HG02798 (cell line): ENCODE measurements around the gene GRIK1.

Source experiments
- ATAC-seq: cut with Tn5 transposase; IDR thresholded peaks from one replicate; pipeline ENCODE4 v1.9.1; 2021; ENCODE audit warnings: mild to moderate bottlenecking; ENCODE audit not compliant: unreplicated experiment, poor library complexity

GRIK1 gene

GRCh38 chr21:29568020-29568697, 371.6 kb downstream of the GRIK1 start:
- no peak for ATAC-seq

- ATAC-seq = no peak
Observed at GRCh38 chr21:29557931-29558725, 381.7 kb downstream of the GRIK1 start.

GRCh38 chr21:29557200-29557599, 382.6 kb downstream of the GRIK1 start:
- ATAC-seq = no peak

GRCh38 chr21:29555601-29556000, 384.2 kb downstream of the GRIK1 start:
- no peak for ATAC-seq

- ATAC-seq = no peak
Observed at GRCh38 chr21:29550205-29550604, 389.6 kb downstream of the GRIK1 start.

GRCh38 chr21:29549614-29550013, 390.2 kb downstream of the GRIK1 start:
- ATAC-seq = no peak

- no peak for ATAC-seq
Observed at GRCh38 chr21:29547998-29548397, 391.8 kb downstream of the GRIK1 start.

- no peak for ATAC-seq
Observed at GRCh38 chr21:29546071-29546470, 393.7 kb downstream of the GRIK1 start.

GRCh38 chr21:29540289-29540688, 399.5 kb downstream of the GRIK1 start:
- no peak for ATAC-seq

GRCh38 chr21:29538115-29538514, 401.7 kb downstream of the GRIK1 start:
- ATAC-seq = no peak

- ATAC-seq = no peak
Observed at GRCh38 chr21:29534448-29534847, 405.3 kb downstream of the GRIK1 start.

GRCh38 chr21:29529139-29529538, 410.7 kb downstream of the GRIK1 start:
- ATAC-seq = no peak

- no peak for ATAC-seq
Observed at GRCh38 chr21:29526545-29526944, 413.3 kb downstream of the GRIK1 start.

- no peak for ATAC-seq
Observed at GRCh38 chr21:29524055-29524454, 415.7 kb downstream of the GRIK1 start.

- ATAC-seq = no peak
Observed at GRCh38 chr21:29523646-29524045, 416.1 kb downstream of the GRIK1 start.

- ATAC-seq = no peak
Observed at GRCh38 chr21:29521872-29522271, 417.9 kb downstream of the GRIK1 start.

GRCh38 chr21:29520171-29520570, 419.6 kb downstream of the GRIK1 start:
- ATAC-seq = no peak

GRCh38 chr21:29514652-29515247, 425.0 kb downstream of the GRIK1 start:
- ATAC-seq = no peak

- ATAC-seq = no peak
Observed at GRCh38 chr21:29513535-29513934, 426.3 kb downstream of the GRIK1 start.

GRCh38 chr21:29511096-29511495, 428.7 kb downstream of the GRIK1 start:
- no peak for ATAC-seq

- no peak for ATAC-seq
Observed at GRCh38 chr21:29509121-29509520, 430.7 kb downstream of the GRIK1 start.
